ENCODE measurements around the gene SNX24. TPM values are rescaled to one million over a fixed set of nuclear protein-coding genes. Genes with fewer than 3 reads are reported as not detected.

SNX24 gene
- polyA plus RNA-seq, 3 donors = 3.5 to 10.6 (median 8.0) TPM

DNA sequence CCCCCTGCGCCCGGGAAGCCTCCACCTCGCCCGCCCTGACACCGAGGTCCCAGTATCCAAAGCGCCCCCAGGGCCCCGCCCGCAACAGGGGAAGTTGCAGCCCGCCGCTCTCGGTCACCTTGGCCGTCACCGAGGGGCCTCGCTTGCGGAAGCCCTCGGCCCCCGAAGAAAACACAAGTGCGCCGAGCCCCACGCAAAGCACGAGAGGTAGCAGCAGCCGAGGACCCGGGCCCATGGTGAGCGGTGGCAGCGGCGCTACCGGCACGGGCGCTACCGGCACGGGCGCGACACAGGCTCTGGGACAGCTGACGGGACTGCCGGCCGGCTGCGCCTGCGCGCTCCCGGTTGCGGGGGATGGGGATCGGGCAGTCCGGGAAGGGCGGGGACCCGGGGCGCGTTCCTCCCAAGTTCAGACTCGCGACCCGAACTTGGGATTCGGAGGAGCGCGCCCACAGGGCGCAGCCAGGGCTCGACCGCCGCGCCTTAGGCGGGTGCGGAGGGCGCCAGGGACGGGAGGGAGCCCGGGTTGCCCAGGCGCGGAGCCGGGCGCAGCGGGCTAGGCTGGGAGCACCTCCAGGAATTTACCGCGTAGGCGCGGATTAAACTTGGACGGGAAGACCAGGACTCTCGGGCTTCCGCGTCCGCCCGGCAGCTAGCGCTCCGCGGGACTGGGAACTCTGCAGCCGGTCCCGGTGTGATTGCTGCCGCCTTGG, 191.1 kb downstream of the SNX24 start, which contains the start of gene PPIC:
Gene PPIC (minus strand): TSS at position 335 of the 713 bp plus-strand sequence. CDS start 100 bp downstream, at position 235.
- peak within 1 kb of the TSS; percentile 28 to 74 (median 32) for H3K4me3 ChIP-seq (replicated peaks in 1 of 3; ENCODE audit: low read depth in 2 of 3, low read length in 3 of 3)
- Mint-ChIP-seq H3K9me3 (peaks cover 0 to 14% (median 2%) of the 10 kb centered on the region in 7 donors), H3K27ac (no peak within 1 kb of the TSS), H3K4me1 (peaks cover 12% of the 10 kb centered on the region), H3K27me3 (ENCODE audit: low read depth in 3 of 3) (peaks cover 52 to 74% (median 68%) of the 10 kb centered on the region in 3 donors), H3K4me3 (peak within 1 kb of the TSS; percentile 75 to 91), H3K36me3 (no peaks in the 10 kb centered on the region)
- TF ChIP-seq, protein P1, sequence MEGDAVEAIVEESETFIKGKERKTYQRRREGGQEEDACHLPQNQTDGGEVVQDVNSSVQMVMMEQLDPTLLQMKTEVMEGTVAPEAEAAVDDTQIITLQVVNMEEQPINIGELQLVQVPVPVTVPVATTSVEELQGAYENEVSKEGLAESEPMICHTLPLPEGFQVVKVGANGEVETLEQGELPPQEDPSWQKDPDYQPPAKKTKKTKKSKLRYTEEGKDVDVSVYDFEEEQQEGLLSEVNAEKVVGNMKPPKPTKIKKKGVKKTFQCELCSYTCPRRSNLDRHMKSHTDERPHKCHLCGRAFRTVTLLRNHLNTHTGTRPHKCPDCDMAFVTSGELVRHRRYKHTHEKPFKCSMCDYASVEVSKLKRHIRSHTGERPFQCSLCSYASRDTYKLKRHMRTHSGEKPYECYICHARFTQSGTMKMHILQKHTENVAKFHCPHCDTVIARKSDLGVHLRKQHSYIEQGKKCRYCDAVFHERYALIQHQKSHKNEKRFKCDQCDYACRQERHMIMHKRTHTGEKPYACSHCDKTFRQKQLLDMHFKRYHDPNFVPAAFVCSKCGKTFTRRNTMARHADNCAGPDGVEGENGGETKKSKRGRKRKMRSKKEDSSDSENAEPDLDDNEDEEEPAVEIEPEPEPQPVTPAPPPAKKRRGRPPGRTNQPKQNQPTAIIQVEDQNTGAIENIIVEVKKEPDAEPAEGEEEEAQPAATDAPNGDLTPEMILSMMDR (IDR thresholded peaks at IDR 0.05) = no peak
- no peaks in the 10 kb centered on the region for H3K79me2 ChIP-seq (ENCODE audit: insufficient read depth, low read length)
- H2AFZ ChIP-seq (ENCODE audit: insufficient read depth, low read depth, low read length, poor library complexity, severe bottlenecking) = peak within 1 kb of the TSS; percentile 71
- H4K20me1 ChIP-seq (ENCODE audit: insufficient read depth, low read length) = no peaks in the 10 kb centered on the region
- peak within 1 kb of the TSS; percentile 81 for H3K4me2 ChIP-seq (replicated peaks; ENCODE audit: extremely low read depth, low read length, poor library complexity, severe bottlenecking)
- peak within 1 kb of the TSS; percentile 6 for H3K9ac ChIP-seq (ENCODE audit: insufficient read depth, low read length, poor library complexity, severe bottlenecking)
- WGBS (ENCODE audit: insufficient coverage) = under 1% methylated on average over 84 of the region's 84 CpGs
- H3K36me3 ChIP-seq (replicated peaks in 1 of 2; ENCODE audit: control insufficient read depth in 1 of 2, insufficient read depth in 2 of 2, low read length in 2 of 2) = no peaks in the 10 kb centered on the region
- no peak within 1 kb of the TSS for H3K27ac ChIP-seq (ENCODE audit: low read depth in 1 of 2, low read length in 2 of 2)
- H3K27me3 ChIP-seq (ENCODE audit: control insufficient read depth in 2 of 2, insufficient read depth in 2 of 2, low read length in 2 of 2) = peaks cover 60 to 78% of the 10 kb centered on the region in 2 donors
- peaks cover 0 to 20% of the 10 kb centered on the region in 2 donors for H3K9me3 ChIP-seq (replicated peaks in 1 of 2; ENCODE audit: control insufficient read depth in 1 of 2, insufficient read depth in 1 of 2, low read length in 2 of 2)
- intact Hi-C loops (cut with micrococcal nuclease) = no loop called here
- DNase-seq = no peak
- H3K4me1 ChIP-seq (ENCODE audit: control insufficient read depth in 1 of 2, insufficient read depth in 2 of 2, low read length in 2 of 2) = peaks cover 11 to 19% of the 10 kb centered on the region in 2 donors

DNA sequence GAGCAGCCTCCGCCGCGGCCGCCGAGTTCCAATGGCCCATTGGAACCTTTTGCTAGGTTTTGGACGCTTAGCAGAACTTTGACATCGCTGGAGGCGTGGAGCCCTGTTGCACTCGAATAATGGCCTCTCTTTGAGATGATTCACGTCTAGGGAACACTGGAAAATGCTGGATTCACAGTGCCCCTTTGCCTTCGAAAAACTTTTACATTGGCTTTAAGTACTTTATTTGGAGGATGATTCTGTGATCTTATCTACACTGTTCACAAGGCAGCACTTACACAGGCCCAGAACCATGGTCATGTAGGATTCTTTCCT, 191.6 kb downstream of the SNX24 start:
- Mint-ChIP-seq H3K27me3 (ENCODE audit: low read depth in 3 of 3) (peaks cover 55 to 71% (median 66%) of the 10 kb centered on the region in 3 donors), H3K4me3 (peak overlapping the region in 1 of 2 donors; percentile 74)
- peak overlapping the region in 1 of 3 experiments; percentile 74 for H3K4me3 ChIP-seq (replicated peaks in 1 of 3; ENCODE audit: low read depth in 2 of 3, low read length in 3 of 3)

More for the DNA sequence above, 191.6 kb downstream of the SNX24 start:
- TF ChIP-seq, protein P1 (IDR thresholded peaks at IDR 0.05) = no peak
- Histone ChIP-seq H3K79me2 (ENCODE audit: insufficient read depth, low read length) (no peaks in the 10 kb centered on the region), H3K9me3 (replicated peaks in 1 of 2; ENCODE audit: control insufficient read depth in 1 of 2, insufficient read depth in 1 of 2, low read length in 2 of 2) (peaks cover 0 to 20% of the 10 kb centered on the region in 2 donors), H3K36me3 (replicated peaks in 1 of 2; ENCODE audit: control insufficient read depth in 1 of 2, insufficient read depth in 2 of 2, low read length in 2 of 2) (no peaks in the 10 kb centered on the region), H3K4me2 (replicated peaks; ENCODE audit: extremely low read depth, low read length, poor library complexity, severe bottlenecking) (peak overlapping the region; percentile 81), H3K27me3 (ENCODE audit: control insufficient read depth in 2 of 2, insufficient read depth in 2 of 2, low read length in 2 of 2) (peaks cover 62 to 81% of the 10 kb centered on the region in 2 donors), H4K20me1 (ENCODE audit: insufficient read depth, low read length) (no peaks in the 10 kb centered on the region), H3K4me1 (ENCODE audit: control insufficient read depth in 1 of 2, insufficient read depth in 2 of 2, low read length in 2 of 2) (peaks cover 11 to 19% of the 10 kb centered on the region in 2 donors), H2AFZ (ENCODE audit: insufficient read depth, low read depth, low read length, poor library complexity, severe bottlenecking) (peak overlapping the region; percentile 71), H3K27ac (ENCODE audit: low read depth in 1 of 2, low read length in 2 of 2) (no peak overlapping the region), H3K9ac (ENCODE audit: insufficient read depth, low read length, poor library complexity, severe bottlenecking) (no peak overlapping the region)
- Mint-ChIP-seq H3K4me1 (peaks cover 12% of the 10 kb centered on the region), H3K9me3 (peaks cover 0 to 10% (median under 1%) of the 10 kb centered on the region in 7 donors), H3K27ac (no peak overlapping the region), H3K36me3 (no peaks in the 10 kb centered on the region)
- intact Hi-C loops (cut with micrococcal nuclease) = no loop called here
- under 1% methylated on average over 9 of the region's 11 CpGs for WGBS (ENCODE audit: insufficient coverage)
- DNase-seq = no peak

All from CD14-positive monocyte (primary cell).